Smooth muscle cell (in vitro differentiated cells): ENCODE measurements around the gene GSX2. TPM values are rescaled to one million over a fixed set of nuclear protein-coding genes. Genes with fewer than 3 reads are reported as not detected.
A peak's percentile ranks its signal among the peaks of the same experiment; 100 is the strongest.

Source experiments
- DNase-seq: peaks from one replicate; lab custom pipeline; 2025; ENCODE audit not compliant: unreplicated experiment; lab: John Stamatoyannopoulos, UW
- H2AFZ ChIP-seq: fragments of 200-600 bp; sonication (generic); 2 replicates; pipeline ENCODE4 v1.6.0; 2016; ENCODE audit warnings: antibody characterized with exemption, low read depth, mild to moderate bottlenecking
- H3F3A ChIP-seq: fragments of 200-600 bp; sonication (generic); 2 replicates; pipeline ENCODE4 v1.6.0; 2017; ENCODE audit warnings: antibody characterized with exemption, low read depth
- H3K27ac ChIP-seq: fragments of 200-600 bp; sonication (generic); 2 replicates; pipeline ENCODE4 v1.5.1; 2016; ENCODE audit warnings: low read depth, mild to moderate bottlenecking
- H3K27me3 ChIP-seq: fragments of 200-600 bp; sonication (generic); 2 replicates; pipeline ENCODE4 v1.6.1; 2016; ENCODE audit warnings: low read depth, mild to moderate bottlenecking
- H3K36me3 ChIP-seq: fragments of 200-600 bp; sonication (generic); 2 replicates; pipeline ENCODE4 v1.5.1; 2016; ENCODE audit warnings: low read depth
- H3K4me1 ChIP-seq: fragments of 200-600 bp; sonication (generic); 2 replicates; pipeline ENCODE4 v1.5.1; 2016; ENCODE audit warnings: low read depth
- H3K4me2 ChIP-seq: fragments of 200-600 bp; sonication (generic); 2 replicates; pipeline ENCODE4 v1.6.0; 2016; ENCODE audit warnings: mild to moderate bottlenecking
- H3K4me3 ChIP-seq: fragments of 200-600 bp; sonication (generic); 2 replicates; pipeline ENCODE4 v1.5.1; 2016; ENCODE audit warnings: mild to moderate bottlenecking
- H3K79me2 ChIP-seq: fragments of 200-600 bp; sonication (generic); 2 replicates; pipeline ENCODE4 v1.6.0; 2016; ENCODE audit warnings: low read depth, mild to moderate bottlenecking
- H3K9ac ChIP-seq: fragments of 200-600 bp; sonication (generic); 2 replicates; pipeline ENCODE4 v1.6.0; 2016; ENCODE audit warnings: low read depth
- H3K9me3 ChIP-seq: fragments of 200-600 bp; sonication (generic); replicated peaks from 2 replicates; pipeline ENCODE4 v1.5.1; 2016; ENCODE audit warnings: low read depth
- H4K20me1 ChIP-seq: fragments of 200-600 bp; sonication (generic); 2 replicates; pipeline ENCODE4 v1.6.0; 2016; ENCODE audit warnings: low read depth
- CTCF ChIP-seq: fragments of 200-600 bp; sonication (generic); IDR thresholded peaks from 2 replicates; pipeline ENCODE4 v1.5.1; 2017; ENCODE audit warnings: borderline replicate concordance, mild to moderate bottlenecking, antibody characterized with exemption; ENCODE audit not compliant: insufficient read depth, poor library complexity, severe bottlenecking
- WGBS: methylation state at CpG from one replicate; pipeline ENCODE4 v1.1.7; 2016; ENCODE audit warnings: low lambda C conversion rate; 5-methylcytosine and 5-hydroxymethylcytosine counted together
- polyA plus RNA-seq: library from polyadenylated mRNA; unstranded; fragments of >200 nt; fragmentation: Nextera tagmentation; extraction: Ambion mirVana; gene quantifications from 2 replicates; pipeline ENCODE4 v1.2.1, GENCODE V29; 2016
- total RNA-seq: library from RNA; depleted of rRNA; stranded (reverse); fragments of >200 nt; gene quantifications from 2 replicates; pipeline ENCODE4 v1.2.3, GENCODE V29; 2014

Gene GSX2
- total and polyA plus RNA-seq, 2 experiments from 2014 or later = not detected

DNA sequence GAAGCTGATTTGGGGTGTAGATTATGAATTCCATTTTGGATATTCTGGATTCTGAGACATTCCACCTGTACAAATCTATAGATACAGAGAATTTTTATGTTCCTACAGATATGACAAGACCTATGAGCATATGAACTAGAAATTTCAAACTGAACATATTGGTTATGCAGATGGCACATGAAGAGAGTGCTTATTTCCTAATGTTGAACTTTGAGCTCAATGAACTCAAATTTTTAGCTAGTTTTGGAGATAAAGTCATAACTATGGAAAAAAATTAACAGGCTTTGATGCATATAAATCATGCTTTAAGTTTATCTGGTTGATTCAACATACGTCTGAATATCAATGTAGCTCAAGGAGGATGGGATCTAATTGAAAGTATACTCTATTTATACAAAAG lies 44.5 kb upstream of the GSX2 start:
- Histone ChIP-seq H3K36me3 (no peaks in the 10 kb centered on the region), H3K4me1 (peaks cover under 1% of the 10 kb centered on the region), H3K27ac (no peak overlapping the region), H4K20me1 (peaks cover 100% of the 10 kb centered on the region), H3K9ac (no peak overlapping the region), H3F3A (no peaks in the 10 kb centered on the region), H2AFZ (no peak overlapping the region), H3K79me2 (peaks cover 100% of the 10 kb centered on the region), H3K9me3 (no peaks in the 10 kb centered on the region), H3K4me2 (no peak overlapping the region), H3K4me3 (no peak overlapping the region), H3K27me3 (no peaks in the 10 kb centered on the region)
- no peak for TF ChIP-seq CTCF
- 100% methylated on average over 1 of the region's 1 CpG for WGBS
- DNase-seq = no peak

GRCh38 chr4:54056360-54056759 lies 43.6 kb upstream of the GSX2 start:
- Histone ChIP-seq H3K79me2 (peaks cover 100% of the 10 kb centered on the region), H3K4me1 (peaks cover 8% of the 10 kb centered on the region), H3K4me3 (no peak overlapping the region), H4K20me1 (peaks cover 100% of the 10 kb centered on the region), H3K36me3 (no peaks in the 10 kb centered on the region), H3F3A (no peaks in the 10 kb centered on the region), H3K9ac (no peak overlapping the region), H2AFZ (no peak overlapping the region), H3K9me3 (no peaks in the 10 kb centered on the region), H3K27ac (no peak overlapping the region), H3K27me3 (no peaks in the 10 kb centered on the region), H3K4me2 (no peak overlapping the region)
- DNase-seq = no peak
- no peak for TF ChIP-seq CTCF

DNA sequence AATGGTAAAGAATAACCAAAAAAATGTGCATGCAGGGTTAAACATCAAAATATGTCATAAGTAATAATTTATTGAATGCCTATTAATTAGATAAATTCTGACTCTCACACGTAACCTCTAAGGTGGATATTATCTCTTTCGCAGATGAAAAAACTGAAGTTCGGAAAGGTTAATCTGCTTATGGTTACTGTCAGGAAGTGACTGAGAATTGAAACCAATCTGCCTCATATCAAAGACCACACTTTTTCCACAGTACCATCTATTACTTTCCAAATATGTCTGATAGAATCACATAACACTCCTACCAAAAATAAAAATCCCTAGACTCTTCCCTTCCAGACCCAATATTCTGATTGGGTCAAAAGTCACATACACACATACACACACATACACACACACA lies 41.8 kb upstream of the GSX2 start:
- no peak overlapping the region for H2AFZ ChIP-seq
- DNase-seq = no peak
- H3K9me3 ChIP-seq = no peaks in the 10 kb centered on the region
- no peaks in the 10 kb centered on the region for H3K36me3 ChIP-seq
- H3F3A ChIP-seq = no peaks in the 10 kb centered on the region
- no peak for TF ChIP-seq CTCF
- H3K9ac ChIP-seq = no peak overlapping the region
- H3K27me3 ChIP-seq = no peaks in the 10 kb centered on the region
- H3K79me2 ChIP-seq = peaks cover 100% of the 10 kb centered on the region
- H3K4me3 ChIP-seq = no peak overlapping the region
- no peak overlapping the region for H3K27ac ChIP-seq
- H4K20me1 ChIP-seq = peaks cover 99% of the 10 kb centered on the region
- H3K4me2 ChIP-seq = no peak overlapping the region
- 92% methylated on average over 3 of the region's 3 CpGs for WGBS
- H3K4me1 ChIP-seq = peaks cover 24% of the 10 kb centered on the region

DNA sequence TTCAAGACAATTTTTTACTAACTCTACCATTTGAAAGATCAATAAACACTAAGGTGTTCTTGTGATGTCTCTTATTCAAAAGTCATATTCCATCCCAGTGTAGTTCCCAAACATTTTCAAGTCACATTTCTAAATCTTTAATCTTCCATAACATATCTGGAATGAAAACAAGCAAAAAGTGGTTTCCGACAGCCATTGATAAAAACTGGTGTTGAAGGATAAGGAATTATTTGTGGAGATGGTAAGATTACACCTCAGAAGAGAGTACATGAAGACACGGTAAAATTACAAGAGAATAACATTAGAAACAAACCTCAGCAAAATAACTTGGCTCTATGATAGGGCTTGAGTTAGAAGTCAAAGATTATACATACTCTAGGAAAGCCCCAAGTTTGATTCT lies 39.8 kb upstream of the GSX2 start:
- H3K27ac ChIP-seq = no peak overlapping the region
- peak overlapping the region; percentile 85 for H3K4me2 ChIP-seq
- peaks cover 27% of the 10 kb centered on the region for H3K4me1 ChIP-seq
- H3F3A ChIP-seq = peaks cover 3% of the 10 kb centered on the region
- no peaks in the 10 kb centered on the region for H3K36me3 ChIP-seq
- H3K79me2 ChIP-seq = peaks cover 92% of the 10 kb centered on the region
- no peaks in the 10 kb centered on the region for H3K27me3 ChIP-seq
- H4K20me1 ChIP-seq = peaks cover 83% of the 10 kb centered on the region
- no peak overlapping the region for H3K4me3 ChIP-seq
- no peak overlapping the region for H2AFZ ChIP-seq
- WGBS = 42% methylated on average over 2 of the region's 2 CpGs
- no peak for DNase-seq
- H3K9me3 ChIP-seq = no peaks in the 10 kb centered on the region
- no peak overlapping the region for H3K9ac ChIP-seq
- TF ChIP-seq CTCF = no peak
